GM23248 (cell line): ENCODE measurements around the gene USP2.

Source experiments
- EZH2 ChIP-seq: fragments of 200-600 bp; sonication (generic); IDR thresholded peaks from 2 replicates; pipeline ENCODE4 v1.6.1; 2018; ENCODE audit warnings: antibody characterized with exemption, mild to moderate bottlenecking; ENCODE audit not compliant: insufficient read depth, poor library complexity, severe bottlenecking
- EZH2phosphoT487 ChIP-seq: fragments of 200-600 bp; sonication (generic); IDR thresholded peaks from 2 replicates; pipeline ENCODE4 v1.6.1; 2018; ENCODE audit warnings: antibody characterized with exemption, moderate library complexity, mild to moderate bottlenecking, low read depth; ENCODE audit not compliant: insufficient read depth

GRCh38 chr11:119307219-119307618, 74.3 kb downstream of the USP2 start:
- TF ChIP-seq EZH2phosphoT487 = no peak
- no peak for TF ChIP-seq EZH2
